Measurements from ENCODE around the gene CD8A.
A peak's percentile ranks its signal among the peaks of the same experiment; 100 is the strongest.

CD8A gene

DNA sequence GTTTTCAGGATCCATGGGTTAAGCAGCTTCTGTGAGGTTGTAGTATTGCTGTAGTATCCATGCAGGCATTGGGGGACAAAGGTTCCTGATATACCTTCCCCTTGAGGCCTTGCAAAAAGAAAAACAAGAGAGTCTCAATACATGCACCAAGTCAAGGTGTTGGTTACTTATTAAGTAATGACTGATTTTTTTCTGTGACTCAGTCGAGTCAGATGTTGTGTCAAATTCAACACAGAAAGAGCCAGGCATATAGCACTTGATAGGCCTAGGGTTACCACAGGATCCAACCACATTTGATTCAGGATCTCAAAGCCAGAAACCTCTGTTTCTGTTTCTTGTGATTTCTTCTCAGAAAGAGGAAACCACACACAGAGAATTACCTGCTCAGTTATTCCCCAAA lies 24.9 kb upstream of the CD8A start:
- no peak for DNase-seq (ENCODE audit: low read depth)
- no peak overlapping the region for H3K4me3 ChIP-seq (ENCODE audit: low read depth, low read length)

DNA sequence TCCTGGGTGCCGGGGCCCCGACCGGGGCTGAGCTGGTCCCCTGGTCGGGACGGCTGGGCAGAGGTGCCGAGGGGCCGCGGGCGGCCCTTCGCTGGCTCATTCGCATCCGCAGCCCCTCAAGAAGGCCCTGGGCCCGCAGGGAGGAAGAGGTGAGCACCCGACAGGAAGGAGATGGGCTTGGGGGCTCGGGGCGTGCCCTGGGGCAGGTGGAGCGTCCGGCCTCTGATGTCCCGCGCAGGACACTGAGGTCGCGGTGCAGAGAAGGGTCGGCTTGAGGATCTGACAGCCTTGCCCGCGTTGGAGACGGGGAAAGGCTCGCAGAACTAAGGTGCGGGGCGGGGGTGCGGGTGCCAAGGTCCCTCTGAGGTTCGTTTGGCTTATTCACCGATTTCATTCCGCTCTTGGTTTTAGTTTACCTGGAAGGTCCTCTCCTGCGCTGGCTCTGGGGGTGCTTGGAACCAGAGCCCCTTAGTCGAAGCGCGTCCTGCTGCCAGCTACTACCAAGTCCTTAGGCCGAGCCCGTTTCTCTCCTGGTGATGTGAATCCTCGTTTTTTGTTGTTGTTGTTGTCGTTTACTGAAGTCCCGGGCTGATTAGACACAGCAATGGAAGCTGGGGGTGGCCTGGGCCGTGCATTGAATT lies 18.9 kb upstream of the CD8A start:
- no peak overlapping the region for H3K4me3 ChIP-seq (ENCODE audit: low read depth, low read length)
- no peak for DNase-seq (ENCODE audit: low read depth)

DNA sequence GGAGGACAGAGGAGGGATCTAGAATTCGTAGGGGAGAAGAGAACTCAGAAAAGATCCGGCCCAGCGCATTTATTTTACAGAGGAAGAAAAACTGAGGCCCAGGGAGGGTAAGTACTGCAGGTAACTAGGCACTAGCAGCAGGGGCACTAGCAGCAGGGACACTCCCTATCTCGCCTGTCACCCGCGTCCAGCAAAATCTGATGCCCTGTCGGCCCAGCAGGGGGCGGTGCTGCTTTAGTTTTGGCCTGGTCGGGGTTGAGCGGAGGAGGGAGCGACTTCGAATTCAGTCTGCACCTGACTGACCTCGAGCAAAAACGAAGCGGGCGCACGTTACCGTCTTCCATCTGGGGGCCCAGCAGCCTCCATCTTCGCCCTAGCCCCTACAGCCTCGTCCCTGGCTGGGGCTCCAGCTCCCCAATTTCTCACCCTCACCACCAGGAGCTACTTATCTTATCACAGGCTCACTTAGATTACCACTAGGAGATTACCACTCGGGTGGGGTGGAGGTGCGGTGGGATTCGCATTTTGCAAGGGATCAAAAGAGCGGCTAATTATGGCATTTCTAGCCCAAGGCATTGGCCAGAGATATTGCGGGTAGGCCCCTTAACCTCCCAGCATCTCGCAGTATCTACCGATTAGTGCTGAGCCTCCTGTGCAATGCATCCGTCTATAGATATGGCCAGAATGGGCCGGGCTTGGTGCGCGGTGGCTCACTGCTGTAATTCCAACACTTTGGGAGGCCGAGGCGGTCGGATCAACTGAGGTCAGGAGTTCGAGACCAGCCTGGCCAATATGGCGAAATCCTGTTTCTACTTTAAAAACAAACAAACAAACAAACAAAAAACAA lies 17.8 kb upstream of the CD8A start:
- DNase-seq (ENCODE audit: low read depth), result no peak

DNA sequence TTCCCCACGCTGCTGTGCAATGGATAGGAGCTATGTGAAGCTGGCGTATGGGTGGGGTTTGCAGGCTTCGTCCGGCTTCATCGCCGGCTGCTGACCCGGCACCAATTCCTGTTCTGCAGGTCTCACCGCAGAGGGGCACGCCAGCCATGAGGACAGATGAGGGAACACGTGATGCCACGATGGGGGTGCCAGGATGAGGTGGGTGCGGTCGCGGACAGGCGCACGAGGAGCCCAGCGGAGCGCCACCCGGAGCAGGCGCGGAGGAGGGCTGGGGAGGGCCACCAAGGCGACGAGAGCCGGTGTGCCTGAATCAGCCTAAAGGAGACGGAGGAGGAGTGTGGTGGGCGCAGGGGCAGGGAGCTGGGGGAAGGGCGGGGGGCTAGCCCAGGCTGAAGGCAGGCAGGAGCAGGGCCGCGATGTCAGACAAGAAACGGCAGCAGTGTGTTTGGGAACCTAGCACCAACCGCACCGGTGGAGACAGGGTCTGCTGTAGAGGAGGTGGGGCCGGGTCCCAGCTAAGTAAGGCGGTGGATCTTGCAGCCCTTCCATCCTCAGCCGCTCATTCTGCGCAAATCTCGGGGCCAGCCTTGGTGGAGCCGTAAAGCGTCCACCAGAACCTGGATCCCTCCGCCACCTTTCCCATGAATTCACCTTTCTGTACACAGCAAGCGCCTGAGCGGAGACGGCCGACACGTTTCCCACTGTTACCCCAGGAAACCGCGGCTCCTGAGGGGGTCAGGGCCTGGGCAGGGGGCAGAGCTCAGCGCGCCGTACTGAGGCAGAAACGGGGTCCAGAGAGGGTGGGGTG lies 17.0 kb upstream of the CD8A start:
- peak overlapping the region; percentile 53 for H3K4me3 ChIP-seq (ENCODE audit: low read depth, low read length)
- no peak for DNase-seq (ENCODE audit: low read depth)

More for the DNA sequence above, 17.8 kb upstream of the CD8A start:
- H3K4me3 ChIP-seq (ENCODE audit: low read depth, low read length), result peak overlapping the region; percentile 53

DNA sequence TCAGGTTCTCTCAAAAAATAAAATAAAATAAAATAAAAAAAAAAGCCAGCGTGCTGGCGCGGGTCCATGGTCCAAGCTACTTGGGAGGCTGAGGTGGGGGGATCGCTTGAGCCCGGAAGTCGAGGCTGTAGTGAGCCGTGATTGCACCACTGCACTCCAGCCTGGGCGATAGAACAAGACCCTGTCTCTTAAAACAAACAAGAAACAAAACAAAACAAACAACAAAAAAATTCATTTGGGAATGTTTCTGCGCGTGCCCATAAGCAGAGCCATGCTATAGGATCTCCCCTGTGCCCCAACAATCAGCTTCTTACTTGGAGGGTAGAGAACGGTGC lies 16.4 kb upstream of the CD8A start:
- DNase-seq (ENCODE audit: low read depth), result no peak
- peak overlapping the region; percentile 53 for H3K4me3 ChIP-seq (ENCODE audit: low read depth, low read length)

DNA sequence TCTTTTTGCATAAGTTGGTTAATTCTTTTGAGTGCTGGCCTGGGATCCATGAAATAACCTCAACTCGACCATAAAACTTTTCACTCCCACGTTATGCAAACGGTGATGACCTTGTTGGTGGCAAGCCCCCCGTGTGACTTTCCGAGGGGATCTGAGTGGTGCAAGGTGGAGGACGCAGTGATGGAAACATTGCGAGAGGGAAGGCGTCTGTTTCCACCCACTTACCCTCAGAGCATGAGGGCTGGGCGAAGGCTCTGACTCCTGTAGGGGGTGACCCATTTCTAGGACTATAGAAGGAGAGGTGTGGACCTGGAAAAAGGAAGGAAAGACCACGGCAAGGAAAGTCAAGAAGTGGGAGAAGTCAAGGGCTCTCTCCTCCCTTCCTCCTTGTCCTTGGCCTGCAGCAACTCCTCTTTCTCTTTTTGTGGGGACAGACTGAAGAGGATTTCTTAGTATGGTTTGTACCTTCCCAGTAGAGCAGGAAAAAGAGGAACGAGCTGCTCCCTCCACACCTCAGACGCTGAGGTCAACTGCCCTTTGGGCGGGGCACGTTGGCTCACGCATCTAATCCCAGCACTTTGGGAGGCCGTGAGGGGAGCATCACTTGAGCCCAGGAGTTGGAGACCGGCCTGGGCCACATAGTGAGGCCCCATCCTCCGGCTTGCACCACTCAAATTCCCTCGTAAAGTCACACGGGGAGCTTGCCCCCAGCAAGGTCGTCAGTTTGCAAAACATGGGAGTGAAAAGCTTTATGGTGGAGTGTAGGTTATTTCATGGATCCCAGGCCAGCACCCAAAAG lies 15.5 kb upstream of the CD8A start:
- no peak overlapping the region for H3K4me3 ChIP-seq (ENCODE audit: low read depth, low read length)
- no peak for DNase-seq (ENCODE audit: low read depth)

DNA sequence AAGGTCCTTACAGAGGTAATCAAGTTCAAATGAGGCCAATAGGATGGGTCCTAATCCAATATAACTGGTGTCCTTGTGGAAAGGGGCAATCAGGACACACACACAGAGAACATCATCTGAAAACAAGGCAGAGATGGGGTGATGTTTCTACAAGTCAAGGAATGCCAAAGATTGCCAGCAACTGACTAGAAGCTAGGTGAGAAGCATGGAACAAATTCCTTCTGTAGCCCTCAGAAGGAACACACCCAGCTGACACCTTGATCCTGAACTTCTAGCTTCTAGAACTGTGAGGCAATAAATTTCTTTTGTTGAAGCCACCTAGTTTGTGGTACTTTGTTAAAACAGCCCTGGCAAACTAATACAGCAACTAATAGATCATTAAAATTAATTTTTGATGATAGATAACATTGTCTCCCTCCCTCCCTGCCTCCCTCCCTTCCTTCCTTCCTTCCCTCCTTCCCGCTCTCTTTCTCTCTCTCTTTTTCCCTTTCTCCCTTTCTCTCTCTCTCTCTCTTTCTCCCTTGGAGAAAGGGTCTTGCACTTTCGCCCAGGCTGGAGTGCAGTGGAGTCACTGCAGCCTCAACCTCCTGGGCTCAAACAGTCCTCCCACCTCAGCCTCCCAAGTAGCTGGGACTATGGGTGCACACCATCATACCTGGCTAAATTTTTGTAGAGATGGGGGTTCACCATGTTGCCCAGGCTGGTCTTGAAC lies 10.3 kb upstream of the CD8A start:
- DNase-seq (ENCODE audit: low read depth), result no peak
- H3K4me3 ChIP-seq (ENCODE audit: low read depth, low read length), result no peak overlapping the region

DNA sequence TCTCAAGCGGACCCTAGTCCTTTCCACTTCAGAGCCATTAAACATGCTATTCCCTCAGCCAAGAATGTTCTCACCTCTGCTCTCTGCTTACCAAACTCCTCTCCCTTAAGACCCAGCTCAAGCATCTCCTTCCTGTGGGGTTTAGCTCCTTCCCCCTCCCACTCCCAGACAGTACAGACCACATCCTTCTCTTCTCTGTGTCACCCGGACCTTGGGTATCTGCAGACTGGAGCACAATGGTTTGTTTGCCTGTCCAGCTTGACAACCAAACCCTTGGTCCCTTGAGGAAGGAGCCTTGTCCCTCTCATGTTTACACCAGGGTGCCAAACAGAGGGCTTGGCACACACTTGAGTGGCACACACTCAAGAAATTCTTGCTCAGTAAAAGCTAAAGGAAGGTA lies 4.1 kb upstream of the CD8A start:
- no peak overlapping the region for H3K4me3 ChIP-seq (ENCODE audit: low read depth, low read length)
- no peak for DNase-seq (ENCODE audit: low read depth)

DNA sequence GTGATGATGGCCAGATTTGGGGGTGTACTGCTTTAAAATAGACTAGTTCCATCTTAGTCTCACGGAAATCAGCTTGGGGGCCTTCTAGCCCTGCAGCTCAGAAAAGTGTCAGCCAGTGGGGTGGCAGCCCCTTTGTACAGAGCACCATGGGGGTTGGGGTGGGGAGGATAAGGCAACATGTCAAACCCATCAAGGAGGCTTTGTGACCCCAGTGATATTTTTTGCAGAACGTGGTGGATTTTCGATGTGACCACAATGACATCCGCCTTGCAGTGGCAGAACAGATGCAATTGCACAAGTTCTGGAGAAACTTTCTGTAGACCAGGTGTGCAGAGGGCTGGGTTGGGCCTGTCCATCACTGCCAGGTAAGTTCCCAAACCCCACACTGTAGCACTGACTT lies 3.0 kb upstream of the CD8A start:
- DNase-seq (ENCODE audit: low read depth), result no peak
- no peak overlapping the region for H3K4me3 ChIP-seq (ENCODE audit: low read depth, low read length)

DNA sequence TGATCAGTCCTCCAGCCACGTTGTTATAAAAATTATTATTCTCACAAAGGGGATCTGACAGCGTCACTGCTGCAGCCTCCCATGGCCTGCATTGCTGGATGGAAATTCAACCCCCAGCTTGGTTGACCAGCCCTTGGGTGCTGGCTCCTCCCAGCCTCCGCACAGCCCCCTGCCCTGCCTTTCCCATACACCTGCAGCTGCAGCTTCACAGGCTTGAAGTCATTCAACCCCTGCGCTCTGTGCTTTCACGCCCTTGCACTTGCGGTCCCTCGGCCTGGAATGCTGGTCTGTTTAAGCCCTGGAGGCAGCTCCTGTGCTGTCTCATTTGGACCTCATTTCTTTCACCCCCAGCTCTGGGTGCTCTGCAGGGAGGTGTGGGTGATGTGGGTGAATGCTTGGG lies 860 bp upstream of the CD8A start:
- no peak for DNase-seq (ENCODE audit: low read depth)
- H3K4me3 ChIP-seq (ENCODE audit: low read depth, low read length), result no peak overlapping the region

DNA sequence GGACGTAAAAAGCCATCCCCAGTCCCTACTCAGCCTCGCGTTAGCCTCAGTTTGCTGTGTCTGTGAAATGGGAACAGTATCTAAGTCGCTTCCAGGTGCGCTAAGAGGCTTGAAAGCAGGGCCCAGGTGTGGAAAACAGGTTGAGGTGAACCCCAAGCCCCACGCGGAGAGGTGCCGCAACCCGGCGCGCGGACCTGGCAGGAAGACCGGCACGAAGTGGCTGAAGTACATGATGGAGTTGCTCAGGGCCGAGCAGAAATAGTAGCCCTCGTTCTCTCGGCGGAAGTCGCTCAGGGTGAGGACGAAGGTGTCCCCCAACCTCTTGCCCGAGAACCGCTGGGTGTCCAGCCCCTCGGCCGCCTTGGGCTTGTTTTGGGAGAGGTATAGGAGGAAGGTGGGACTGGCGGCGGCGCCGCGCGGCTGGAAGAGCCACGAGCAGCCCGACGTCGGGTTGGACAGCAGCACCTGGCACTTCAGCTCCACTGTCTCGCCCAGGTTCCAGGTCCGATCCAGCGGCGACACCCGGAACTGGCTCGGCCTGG lies 508 bp downstream of the CD8A start:
- DNase-seq (ENCODE audit: low read depth), result no peak
- H3K4me3 ChIP-seq (ENCODE audit: low read depth, low read length), result no peak overlapping the region

DNA sequence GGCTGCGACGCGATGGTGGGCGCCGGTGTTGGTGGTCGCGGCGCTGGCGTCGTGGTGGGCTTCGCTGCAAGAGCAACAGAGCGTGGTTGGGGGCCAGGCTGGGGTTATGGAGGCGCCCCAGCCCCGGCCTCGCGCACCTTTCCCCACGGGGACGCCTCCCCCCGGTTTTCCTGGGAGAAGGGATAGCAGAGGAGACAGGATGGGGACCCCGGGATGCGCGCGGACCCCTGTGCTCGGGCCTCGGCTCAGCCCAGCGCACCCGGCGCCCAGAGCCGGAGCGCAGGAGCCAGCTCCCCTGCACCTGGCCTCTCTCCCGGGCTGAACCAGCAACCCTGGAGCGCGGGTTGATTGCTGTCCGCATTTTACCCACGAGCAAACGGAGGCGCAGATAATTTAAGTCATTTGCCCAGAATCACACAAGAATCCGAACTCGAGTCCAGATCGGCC lies 1.0 kb downstream of the CD8A start:
- no peak overlapping the region for H3K4me3 ChIP-seq (ENCODE audit: low read depth, low read length)
- no peak for DNase-seq (ENCODE audit: low read depth)

DNA sequence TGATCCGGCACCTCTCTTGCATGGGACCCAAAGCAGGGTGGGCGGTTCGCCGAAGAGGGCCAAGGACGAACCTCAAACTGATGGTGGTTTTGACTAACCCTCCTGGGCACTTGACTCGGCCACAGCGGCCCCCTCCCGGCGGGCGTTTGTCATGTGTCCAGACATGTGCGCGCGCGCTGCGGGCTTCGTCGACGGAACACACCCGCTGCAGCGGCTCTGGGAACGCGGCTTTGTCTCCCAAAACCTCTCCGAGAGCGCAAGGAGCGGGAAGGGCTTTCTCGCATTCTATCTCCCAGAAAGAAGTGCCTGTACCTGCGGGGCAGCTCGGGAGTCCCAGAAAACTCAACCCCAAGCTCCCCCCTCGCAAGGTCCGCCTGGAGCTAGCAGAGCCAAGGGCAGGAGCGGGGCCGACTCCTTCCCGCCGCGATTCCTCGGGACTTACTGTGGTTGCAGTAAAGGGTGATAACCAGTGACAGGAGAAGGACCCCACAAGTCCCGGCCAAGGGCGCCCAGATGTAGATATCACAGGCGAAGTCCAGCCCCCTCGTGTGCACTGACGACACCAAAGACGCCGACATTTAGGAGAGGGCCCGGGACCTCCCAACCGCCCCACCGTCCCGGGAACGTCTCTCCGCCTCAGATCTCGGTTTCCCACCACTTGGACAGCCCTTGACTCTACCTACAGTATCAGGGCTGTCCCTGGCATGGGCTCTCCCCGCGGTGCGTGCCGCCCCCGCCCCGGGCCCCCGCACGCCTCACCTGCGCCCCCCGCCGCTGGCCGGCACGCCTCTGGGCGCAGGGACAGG lies 1.6 kb downstream of the CD8A start:
- DNase-seq (ENCODE audit: low read depth), result no peak
- H3K4me3 ChIP-seq (ENCODE audit: low read depth, low read length), result no peak overlapping the region

DNA sequence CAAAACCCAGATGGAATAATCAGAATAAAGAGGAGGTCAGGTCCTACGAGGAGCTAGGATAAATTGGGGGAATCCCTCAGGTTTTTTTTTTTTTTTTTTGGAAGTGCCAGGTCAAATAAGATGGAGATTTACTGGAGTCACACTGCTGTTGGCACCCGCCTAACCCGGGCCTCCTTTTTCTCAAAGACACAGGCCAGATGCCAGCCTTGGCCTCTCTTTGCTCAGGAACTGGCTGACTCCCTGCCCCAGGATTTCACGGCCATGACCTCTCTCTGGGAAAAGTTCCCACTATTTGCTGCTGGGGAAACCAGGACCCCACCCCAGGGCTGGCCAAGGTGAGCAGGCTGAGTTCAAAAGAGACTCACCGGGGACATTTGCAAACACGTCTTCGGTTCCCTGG lies 2.5 kb downstream of the CD8A start:
- H3K4me3 ChIP-seq (ENCODE audit: low read depth, low read length), result no peak overlapping the region

DNA sequence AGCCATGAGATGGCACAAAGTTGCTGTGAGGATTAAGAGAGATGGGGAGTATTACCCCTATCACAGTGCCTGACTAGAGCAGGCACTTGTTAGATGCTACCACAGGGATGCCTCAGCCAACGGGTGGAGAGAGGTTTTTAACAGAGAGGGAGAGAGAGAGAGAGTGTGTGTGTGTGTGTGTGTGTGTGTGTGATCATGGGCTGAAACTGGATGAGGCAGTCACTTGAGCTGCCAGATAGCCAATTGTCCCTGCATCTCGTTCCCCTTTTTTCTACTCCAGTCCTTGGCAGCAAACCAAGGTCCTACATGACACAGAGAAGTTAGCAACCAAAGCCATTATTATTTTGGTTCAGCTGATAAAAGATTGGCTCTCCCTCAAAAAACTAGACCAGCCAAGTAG lies 3.0 kb downstream of the CD8A start:
- DNase-seq (ENCODE audit: low read depth), result no peak
- no peak overlapping the region for H3K4me3 ChIP-seq (ENCODE audit: low read depth, low read length)

More for the DNA sequence above, 2.5 kb downstream of the CD8A start:
- no peak for DNase-seq (ENCODE audit: low read depth)

DNA sequence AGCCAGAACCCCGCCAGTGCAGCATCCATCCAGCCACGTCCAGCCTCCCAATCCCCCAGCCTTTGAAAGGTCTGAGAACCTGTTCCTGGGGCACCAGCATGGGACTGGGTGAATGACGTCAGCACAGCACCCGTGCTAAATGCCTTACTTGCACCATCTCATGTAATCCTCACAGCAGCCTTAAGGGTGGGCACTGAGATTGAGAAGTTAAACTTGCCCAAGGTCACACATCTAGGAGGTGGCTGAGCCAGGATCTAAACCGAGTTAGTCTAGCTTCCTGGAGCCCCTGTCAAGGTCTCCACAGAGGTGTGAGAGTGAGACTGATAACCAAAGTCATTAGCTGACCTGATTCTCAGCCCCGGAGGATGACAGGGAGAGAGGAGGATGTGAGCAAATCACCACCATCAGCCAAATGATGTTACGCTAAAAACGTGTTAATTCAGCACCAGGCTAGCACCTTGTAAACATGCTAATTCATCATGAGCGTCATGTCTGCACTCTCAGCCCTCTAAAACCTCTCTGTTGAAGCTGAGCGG lies 4.6 kb downstream of the CD8A start:
- no peak overlapping the region for H3K4me3 ChIP-seq (ENCODE audit: low read depth, low read length)
- no peak for DNase-seq (ENCODE audit: low read depth)

DNA sequence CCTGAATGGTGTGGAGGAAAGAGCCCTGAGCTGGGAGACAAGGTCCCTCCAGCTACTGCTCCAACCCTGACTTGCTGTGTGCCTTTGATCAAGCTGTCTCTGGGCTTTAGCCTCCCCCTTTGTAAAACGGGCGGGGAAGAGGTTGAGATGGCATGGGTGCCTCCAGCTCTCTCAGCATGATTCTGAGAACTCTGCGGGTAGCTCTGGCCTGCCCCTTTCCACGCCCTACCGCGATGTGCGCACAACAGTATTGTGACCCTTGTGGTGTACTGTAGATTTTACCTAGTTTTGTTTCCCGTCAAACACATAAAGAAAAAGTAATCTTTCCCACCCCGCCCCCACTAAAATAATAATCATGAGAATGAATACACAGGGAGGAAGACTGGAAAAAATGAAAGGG lies 5.3 kb downstream of the CD8A start:
- DNase-seq (ENCODE audit: low read depth), result no peak
- no peak overlapping the region for H3K4me3 ChIP-seq (ENCODE audit: low read depth, low read length)
